Esophagus muscularis mucosa (tissue), 4 donors: ENCODE data around the gene SFSWAP. TPM values are rescaled to one million over a fixed set of nuclear protein-coding genes. Genes with fewer than 3 reads are reported as not detected.

Experiments
- DNase-seq: peaks from one replicate; pipeline ENCODE4 v3.0.0-alpha.2; 2017; ENCODE audit errors: extremely low spot score
- H3K27ac ChIP-seq, 4 donors: fragments of 200-600 bp; sonication (generic); replicated peaks in 1 of 4; 1 replicate in 3 of 4; 2 replicates in 1 of 4; pipeline ENCODE4 v1.5.1; 2016 to 2019; ENCODE audit warnings: mild to moderate bottlenecking in 1 of 4
- H3K27me3 ChIP-seq, 4 donors: fragments of 200-600 bp; sonication (generic); one replicate each; pipeline versions ENCODE4 v1.5.1 to v1.6.0; 2016 to 2019
- H3K36me3 ChIP-seq, 4 donors: fragments of 200-600 bp; sonication (generic); one replicate each; pipeline ENCODE4 v1.5.1; 2016 to 2019
- H3K4me1 ChIP-seq, 4 donors: fragments of 200-600 bp; sonication (generic); one replicate each; pipeline ENCODE4 v1.5.1; 2016 to 2019
- H3K4me3 ChIP-seq, 4 donors: fragments of 200-600 bp; sonication (generic); 1 replicate in 2 of 4; 2 replicates in 2 of 4; pipeline ENCODE4 v1.5.1; 2016 to 2019; ENCODE audit warnings: mild to moderate bottlenecking in 4 of 4, moderate library complexity in 1 of 4
- H3K9me3 ChIP-seq, 4 donors: fragments of 200-600 bp; sonication (generic); 1 replicate in 3 of 4; 2 replicates in 1 of 4; pipeline ENCODE4 v1.5.1; 2016 to 2019
- CTCF ChIP-seq, 3 experiments: fragments of 200-600 bp in 2 of 3; fragments of 450-650 bp in 1 of 3; sonication (generic) in 2 of 3; IDR thresholded peaks; one replicate each; pipeline ENCODE4 v1.5.1; 2017 to 2019; ENCODE audit warnings: antibody characterized with exemption in 3 of 3, mild to moderate bottlenecking in 2 of 3, moderate library complexity in 1 of 3
- EP300 ChIP-seq: sonication (generic); formaldehyde crosslinking; IDR thresholded peaks from one replicate; pipeline ENCODE4 v1.6.1; 2017; ENCODE audit warnings: antibody characterized with exemption
- POLR2A ChIP-seq: fragments of 450-650 bp; IDR thresholded peaks from one replicate; pipeline ENCODE4 v1.6.1; 2017; ENCODE audit warnings: antibody characterized with exemption, moderate library complexity, mild to moderate bottlenecking, low read depth
- POLR2AphosphoS5 ChIP-seq, 2 donors: sonication (generic); formaldehyde crosslinking; IDR thresholded peaks; one replicate each; pipeline ENCODE4 v1.6.1; 2017; ENCODE audit warnings: antibody characterized with exemption in 2 of 2
- WGBS: methylation state at CpG from one replicate; pipeline ENCODE4 v1.1.5; 2018; 5-methylcytosine and 5-hydroxymethylcytosine counted together
- intact Hi-C: fragments of 100-400 bp; cut with DNase I; formaldehyde crosslinking; loops from one replicate; pipeline ENCODE4 v1.15.1; 2023
- total RNA-seq, 4 donors: library from RNA; depleted of rRNA; stranded (reverse); fragments of >200 nt; gene quantifications; one replicate each; pipeline versions ENCODE4 v1.1.0 to v1.2.1, GENCODE V29; 2016

SFSWAP gene
- total RNA-seq, 4 donors from 2014 or later, result 21.7 to 28.2 (median 25.0) TPM

GRCh38 chr12:131771965-131772364 is 61.1 kb downstream of the SFSWAP start:
- intact Hi-C loops, result no loop called here
- no peak for TF ChIP-seq EP300
- no peak for TF ChIP-seq POLR2A
- TF ChIP-seq CTCF (IDR thresholded peaks at IDR 0.05), result no peak
- no peak for DNase-seq
- Histone ChIP-seq H3K27me3 (no peaks in the 10 kb centered on the region), H3K4me3 (no peak overlapping the region), H3K4me1 (peaks cover 0 to 23% (median 0%) of the 10 kb centered on the region in 4 donors), H3K9me3 (no peaks in the 10 kb centered on the region), H3K36me3 (peaks cover 43 to 94% (median 76%) of the 10 kb centered on the region in 4 donors), H3K27ac (no peak overlapping the region)
- WGBS, result 91% methylated on average over 10 of the region's 10 CpGs

GRCh38 chr12:131773582-131774221 is 62.8 kb downstream of the SFSWAP start:
- DNase-seq, result no peak
- Histone ChIP-seq H3K9me3 (no peaks in the 10 kb centered on the region), H3K27me3 (no peaks in the 10 kb centered on the region), H3K4me3 (no peak overlapping the region), H3K4me1 (peaks cover 0 to 23% (median 0%) of the 10 kb centered on the region in 4 donors), H3K27ac (no peak overlapping the region), H3K36me3 (peaks cover 37 to 89% (median 72%) of the 10 kb centered on the region in 4 donors)
- 82% methylated on average over 15 of the region's 15 CpGs for WGBS
- TF ChIP-seq CTCF (IDR thresholded peaks at IDR 0.05), result no peak
- TF ChIP-seq POLR2A, result no peak
- no peak for TF ChIP-seq POLR2AphosphoS5 (IDR thresholded peaks at IDR 0.05)
- TF ChIP-seq EP300, result no peak
- intact Hi-C loops, result no loop called here

- TF ChIP-seq POLR2AphosphoS5 (IDR thresholded peaks at IDR 0.05) (no peak), POLR2A (no peak), CTCF (IDR thresholded peaks at IDR 0.05) (no peak), EP300 (no peak)
- WGBS, result 79% methylated on average over 17 of the region's 17 CpGs
- Histone ChIP-seq H3K4me3 (no peak overlapping the region), H3K27me3 (no peaks in the 10 kb centered on the region), H3K4me1 (peaks cover 0 to 23% (median 0%) of the 10 kb centered on the region in 4 donors), H3K27ac (no peak overlapping the region), H3K36me3 (peaks cover 42 to 89% (median 72%) of the 10 kb centered on the region in 4 donors), H3K9me3 (no peaks in the 10 kb centered on the region)
- intact Hi-C loops, result no loop called here
- DNase-seq, result no peak
Measured at GRCh38 chr12:131774576-131775391, 63.9 kb downstream of the SFSWAP start.

- H3K27me3 ChIP-seq, result no peaks in the 10 kb centered on the region
- DNase-seq, result no peak
- no peaks in the 10 kb centered on the region for H3K9me3 ChIP-seq
- 88% methylated on average over 17 of the region's 17 CpGs for WGBS
- H3K4me1 ChIP-seq, result peaks cover 0 to 23% (median 0%) of the 10 kb centered on the region in 4 donors
- H3K4me3 ChIP-seq, result no peak overlapping the region
- no peak for TF ChIP-seq EP300
- no peak for TF ChIP-seq POLR2AphosphoS5 (IDR thresholded peaks at IDR 0.05)
- no peak for TF ChIP-seq POLR2A
- no peak for TF ChIP-seq CTCF (IDR thresholded peaks at IDR 0.05)
- peaks cover 46 to 89% (median 72%) of the 10 kb centered on the region in 4 donors for H3K36me3 ChIP-seq
- no peak overlapping the region for H3K27ac ChIP-seq
- intact Hi-C loops, result no loop called here
Measured at GRCh38 chr12:131775392-131776236, 64.7 kb downstream of the SFSWAP start.
